ENCODE measurements around the gene NDC80.

GRCh38 chr18:2531751-2532150 lies 39.6 kb upstream of the NDC80 start:
- TF ChIP-seq POLR2AphosphoS5 (IDR thresholded peaks at IDR 0.05) (no peak), CTCF (IDR thresholded peaks at IDR 0.05) (no peak)
